Gastrocnemius medialis (tissue), 4 donors: ENCODE results near the gene COQ8B.

Experiments
- POLR2A ChIP-seq, 2 donors: fragments of 450-650 bp; IDR thresholded peaks; one replicate each; pipeline ENCODE4 v1.6.1; 2017; ENCODE audit warnings: antibody characterized with exemption in 2 of 2, mild to moderate bottlenecking in 2 of 2, moderate library complexity in 2 of 2
- TF ChIP-seq, protein P1 (sequence below), 5 experiments: fragments of 450-650 bp in 3 of 5; fragments of 200-600 bp in 2 of 5; sonication (generic) in 2 of 5; IDR thresholded peaks in 4 of 5; conservative IDR thresholded peaks in 1 of 5; 1 replicate in 4 of 5; 2 replicates in 1 of 5; pipeline ENCODE4 v1.5.1; 2016 to 2019; ENCODE audit warnings: antibody characterized with exemption in 5 of 5, mild to moderate bottlenecking in 3 of 5, moderate library complexity in 3 of 5

DNA sequence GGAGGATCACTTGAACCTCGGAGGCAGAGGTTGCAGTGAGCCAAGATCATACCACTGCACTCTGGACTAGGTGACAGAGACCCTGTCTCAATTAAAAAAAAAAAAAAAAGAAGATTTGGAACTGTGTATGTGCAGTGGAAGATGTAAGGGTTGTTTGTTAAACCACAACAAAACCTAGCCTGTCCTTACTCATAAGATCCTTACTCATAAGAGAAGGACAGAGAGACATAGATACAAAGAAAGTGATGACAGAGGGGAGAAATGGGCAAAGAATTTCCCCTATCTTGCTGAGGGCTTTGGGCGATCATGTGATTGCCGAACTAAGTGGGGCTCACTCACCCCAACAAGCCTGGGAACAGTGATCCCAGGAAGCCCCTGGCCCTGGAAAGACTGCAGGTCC is 8.2 kb upstream of the COQ8B start:
- TF ChIP-seq POLR2A (IDR thresholded peaks at IDR 0.05) = no peak
- TF ChIP-seq, protein P1, sequence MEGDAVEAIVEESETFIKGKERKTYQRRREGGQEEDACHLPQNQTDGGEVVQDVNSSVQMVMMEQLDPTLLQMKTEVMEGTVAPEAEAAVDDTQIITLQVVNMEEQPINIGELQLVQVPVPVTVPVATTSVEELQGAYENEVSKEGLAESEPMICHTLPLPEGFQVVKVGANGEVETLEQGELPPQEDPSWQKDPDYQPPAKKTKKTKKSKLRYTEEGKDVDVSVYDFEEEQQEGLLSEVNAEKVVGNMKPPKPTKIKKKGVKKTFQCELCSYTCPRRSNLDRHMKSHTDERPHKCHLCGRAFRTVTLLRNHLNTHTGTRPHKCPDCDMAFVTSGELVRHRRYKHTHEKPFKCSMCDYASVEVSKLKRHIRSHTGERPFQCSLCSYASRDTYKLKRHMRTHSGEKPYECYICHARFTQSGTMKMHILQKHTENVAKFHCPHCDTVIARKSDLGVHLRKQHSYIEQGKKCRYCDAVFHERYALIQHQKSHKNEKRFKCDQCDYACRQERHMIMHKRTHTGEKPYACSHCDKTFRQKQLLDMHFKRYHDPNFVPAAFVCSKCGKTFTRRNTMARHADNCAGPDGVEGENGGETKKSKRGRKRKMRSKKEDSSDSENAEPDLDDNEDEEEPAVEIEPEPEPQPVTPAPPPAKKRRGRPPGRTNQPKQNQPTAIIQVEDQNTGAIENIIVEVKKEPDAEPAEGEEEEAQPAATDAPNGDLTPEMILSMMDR (IDR thresholded peaks at IDR 0.05 in 4 of 5, conservative IDR thresholded peaks at IDR 0.05 in 1 of 5) = no peak
